Activated naive CD4-positive, alpha-beta T cell treated with anti-CD3 and anti-CD28 coated beads, Interleukin-2, amount 10 ng/mL, durations not matched to agents 7 days and 5 days (primary cell): Measurements from ENCODE around the gene COL4A1.

ENCODE experiments used
- CTCF ChIA-PET: fragments of 350-600 bp; sonication (Branson Sonifier 250); formaldehyde crosslinking; loops from one replicate; lab custom pipeline; 2021; ENCODE audit warnings: antibody characterized with exemption; lab: Charles Lee
- DNase-seq: peaks from one replicate; pipeline ENCODE4 v3.0.0-alpha.2; 2020
- H3K27ac Mint-ChIP-seq: one replicate; pipeline ENCODE4 v1.8.0; 2021; ENCODE audit warnings: mild to moderate bottlenecking, moderate library complexity, mixed read lengths
- H3K27me3 Mint-ChIP-seq: one replicate; pipeline ENCODE4 v1.8.0; 2021; ENCODE audit warnings: mild to moderate bottlenecking, mixed read lengths
- H3K36me3 Mint-ChIP-seq: one replicate; pipeline ENCODE4 v1.8.0; 2021; ENCODE audit warnings: mixed read lengths
- H3K4me1 Mint-ChIP-seq: one replicate; pipeline ENCODE4 v1.8.0; 2021; ENCODE audit warnings: mixed read lengths
- H3K4me3 Mint-ChIP-seq: one replicate; pipeline ENCODE4 v1.8.0; 2021; ENCODE audit warnings: mild to moderate bottlenecking, moderate library complexity, mixed read lengths
- H3K9me3 Mint-ChIP-seq: one replicate; pipeline ENCODE4 v1.8.0; 2021; ENCODE audit warnings: mixed read lengths

Gene COL4A1

GRCh38 chr13:110257408-110257807 is 49.5 kb downstream of the COL4A1 start:
- CTCF ChIA-PET, result no interaction called here
- no peak overlapping the region for H3K27ac Mint-ChIP-seq
- H3K9me3 Mint-ChIP-seq, result peaks cover 3% of the 10 kb centered on the region
- H3K27me3 Mint-ChIP-seq, result peaks cover 8% of the 10 kb centered on the region
- no peak for DNase-seq
- H3K4me3 Mint-ChIP-seq, result no peak overlapping the region
- no peaks in the 10 kb centered on the region for H3K36me3 Mint-ChIP-seq
- H3K4me1 Mint-ChIP-seq, result no peaks in the 10 kb centered on the region

- Mint-ChIP-seq H3K27ac (no peak overlapping the region), H3K27me3 (peaks cover 4% of the 10 kb centered on the region), H3K9me3 (peaks cover 3% of the 10 kb centered on the region), H3K4me1 (no peaks in the 10 kb centered on the region), H3K36me3 (no peaks in the 10 kb centered on the region), H3K4me3 (no peak overlapping the region)
- no peak for DNase-seq
- CTCF ChIA-PET, result no interaction called here
These were observed 50.6 kb downstream of the COL4A1 start for GRCh38 chr13:110256126-110256905.

GRCh38 chr13:110254751-110255553 is 52.0 kb downstream of the COL4A1 start:
- CTCF ChIA-PET, result no interaction called here

GRCh38 chr13:110254151-110254679 is 52.7 kb downstream of the COL4A1 start:
- H3K9me3 Mint-ChIP-seq, result peaks cover 3% of the 10 kb centered on the region
- no peak overlapping the region for H3K27ac Mint-ChIP-seq
- DNase-seq, result no peak

More at GRCh38 chr13:110254751-110255553, 52.0 kb downstream of the COL4A1 start:
- peak overlapping the region; percentile 52 for H3K27ac Mint-ChIP-seq
- H3K4me1 Mint-ChIP-seq, result no peaks in the 10 kb centered on the region
- no peaks in the 10 kb centered on the region for H3K36me3 Mint-ChIP-seq
- no peak overlapping the region for H3K4me3 Mint-ChIP-seq
- H3K27me3 Mint-ChIP-seq, result peaks cover 8% of the 10 kb centered on the region
- DNase-seq, result no peak
- H3K9me3 Mint-ChIP-seq, result peaks cover 3% of the 10 kb centered on the region

GRCh38 chr13:110251193-110251819 is 55.7 kb downstream of the COL4A1 start:
- CTCF ChIA-PET, result interaction anchor here (0.9 kb wide), 1 partner anchor 160 kb away, joined by 4 read pairs; no protein-coding TSS in a partner anchor
- peaks cover 3% of the 10 kb centered on the region for H3K9me3 Mint-ChIP-seq
- DNase-seq, result no peak
- H3K36me3 Mint-ChIP-seq, result no peaks in the 10 kb centered on the region
- no peak overlapping the region for H3K27ac Mint-ChIP-seq
- no peak overlapping the region for H3K4me3 Mint-ChIP-seq
- peaks cover 16% of the 10 kb centered on the region for H3K27me3 Mint-ChIP-seq
- no peaks in the 10 kb centered on the region for H3K4me1 Mint-ChIP-seq

More at GRCh38 chr13:110254151-110254679, 52.7 kb downstream of the COL4A1 start:
- Mint-ChIP-seq H3K36me3 (no peaks in the 10 kb centered on the region), H3K4me3 (no peak overlapping the region), H3K27me3 (peaks cover 8% of the 10 kb centered on the region), H3K4me1 (no peaks in the 10 kb centered on the region)
- CTCF ChIA-PET, result no interaction called here

- CTCF ChIA-PET, result interaction anchor here (0.9 kb wide), 1 partner anchor 161 kb away, joined by 4 read pairs; no protein-coding TSS in a partner anchor
- H3K9me3 Mint-ChIP-seq, result peaks cover 3% of the 10 kb centered on the region
- DNase-seq, result no peak
- peaks cover 20% of the 10 kb centered on the region for H3K27me3 Mint-ChIP-seq
- no peak overlapping the region for H3K27ac Mint-ChIP-seq
- no peak overlapping the region for H3K4me3 Mint-ChIP-seq
- no peaks in the 10 kb centered on the region for H3K36me3 Mint-ChIP-seq
- H3K4me1 Mint-ChIP-seq, result no peaks in the 10 kb centered on the region
These were observed 56.6 kb downstream of the COL4A1 start for GRCh38 chr13:110250258-110250891.

- no peaks in the 10 kb centered on the region for H3K36me3 Mint-ChIP-seq
- H3K4me3 Mint-ChIP-seq, result no peak overlapping the region
- peaks cover 23% of the 10 kb centered on the region for H3K27me3 Mint-ChIP-seq
- H3K9me3 Mint-ChIP-seq, result no peaks in the 10 kb centered on the region
- DNase-seq, result no peak
- H3K27ac Mint-ChIP-seq, result no peak overlapping the region
- CTCF ChIA-PET, result interaction anchor here (1.4 kb wide), 1 partner anchor 28 kb away, joined by 3 read pairs; no protein-coding TSS in a partner anchor
- H3K4me1 Mint-ChIP-seq, result no peaks in the 10 kb centered on the region
These were observed 57.6 kb downstream of the COL4A1 start for GRCh38 chr13:110249326-110249725.

GRCh38 chr13:110248449-110249143 is 58.4 kb downstream of the COL4A1 start:
- CTCF ChIA-PET, result interaction anchor here (1.4 kb wide), 1 partner anchor 28 kb away, joined by 3 read pairs; no protein-coding TSS in a partner anchor
- peaks cover 23% of the 10 kb centered on the region for H3K27me3 Mint-ChIP-seq
- no peaks in the 10 kb centered on the region for H3K9me3 Mint-ChIP-seq
- H3K4me1 Mint-ChIP-seq, result no peaks in the 10 kb centered on the region
- H3K36me3 Mint-ChIP-seq, result no peaks in the 10 kb centered on the region
- no peak overlapping the region for H3K4me3 Mint-ChIP-seq
- DNase-seq, result no peak
- H3K27ac Mint-ChIP-seq, result no peak overlapping the region

GRCh38 chr13:110246530-110246929 is 60.4 kb downstream of the COL4A1 start:
- CTCF ChIA-PET, result interaction anchor here (1.3 kb wide), 1 partner anchor 165 kb away, joined by 3 read pairs; no protein-coding TSS in a partner anchor
- Mint-ChIP-seq H3K4me1 (no peaks in the 10 kb centered on the region), H3K27me3 (peaks cover 27% of the 10 kb centered on the region), H3K36me3 (no peaks in the 10 kb centered on the region), H3K4me3 (no peak overlapping the region), H3K27ac (no peak overlapping the region), H3K9me3 (no peaks in the 10 kb centered on the region)
- DNase-seq, result no peak

GRCh38 chr13:110245416-110245899 is 61.5 kb downstream of the COL4A1 start:
- Mint-ChIP-seq H3K9me3 (no peaks in the 10 kb centered on the region), H3K4me1 (no peaks in the 10 kb centered on the region), H3K27ac (no peak overlapping the region), H3K4me3 (no peak overlapping the region), H3K27me3 (peaks cover 23% of the 10 kb centered on the region), H3K36me3 (no peaks in the 10 kb centered on the region)
- CTCF ChIA-PET, result no interaction called here
- no peak for DNase-seq

- H3K27ac Mint-ChIP-seq, result no peak overlapping the region
- H3K4me1 Mint-ChIP-seq, result no peaks in the 10 kb centered on the region
- no peak overlapping the region for H3K4me3 Mint-ChIP-seq
- CTCF ChIA-PET, result no interaction called here
- DNase-seq, result no peak
- no peaks in the 10 kb centered on the region for H3K9me3 Mint-ChIP-seq
- peaks cover 23% of the 10 kb centered on the region for H3K27me3 Mint-ChIP-seq
- no peaks in the 10 kb centered on the region for H3K36me3 Mint-ChIP-seq
These were observed 62.0 kb downstream of the COL4A1 start for GRCh38 chr13:110244976-110245375.

- H3K36me3 Mint-ChIP-seq, result no peaks in the 10 kb centered on the region
- H3K27ac Mint-ChIP-seq, result no peak overlapping the region
- no peak for DNase-seq
- no peaks in the 10 kb centered on the region for H3K9me3 Mint-ChIP-seq
- no peaks in the 10 kb centered on the region for H3K4me1 Mint-ChIP-seq
- CTCF ChIA-PET, result no interaction called here
- peaks cover 27% of the 10 kb centered on the region for H3K27me3 Mint-ChIP-seq
- no peak overlapping the region for H3K4me3 Mint-ChIP-seq
These were observed 62.7 kb downstream of the COL4A1 start for GRCh38 chr13:110244071-110244830.
